HG03575 (cell line): Measurements from ENCODE around the gene ETS1.

ENCODE experiments used
- ATAC-seq: cut with Tn5 transposase; IDR thresholded peaks from one replicate; pipeline ENCODE4 v1.9.1; 2021; ENCODE audit not compliant: unreplicated experiment, insufficient number of reproducible peaks, low FRiP score; ENCODE audit errors: extremely low read depth

The ETS1 gene

DNA sequence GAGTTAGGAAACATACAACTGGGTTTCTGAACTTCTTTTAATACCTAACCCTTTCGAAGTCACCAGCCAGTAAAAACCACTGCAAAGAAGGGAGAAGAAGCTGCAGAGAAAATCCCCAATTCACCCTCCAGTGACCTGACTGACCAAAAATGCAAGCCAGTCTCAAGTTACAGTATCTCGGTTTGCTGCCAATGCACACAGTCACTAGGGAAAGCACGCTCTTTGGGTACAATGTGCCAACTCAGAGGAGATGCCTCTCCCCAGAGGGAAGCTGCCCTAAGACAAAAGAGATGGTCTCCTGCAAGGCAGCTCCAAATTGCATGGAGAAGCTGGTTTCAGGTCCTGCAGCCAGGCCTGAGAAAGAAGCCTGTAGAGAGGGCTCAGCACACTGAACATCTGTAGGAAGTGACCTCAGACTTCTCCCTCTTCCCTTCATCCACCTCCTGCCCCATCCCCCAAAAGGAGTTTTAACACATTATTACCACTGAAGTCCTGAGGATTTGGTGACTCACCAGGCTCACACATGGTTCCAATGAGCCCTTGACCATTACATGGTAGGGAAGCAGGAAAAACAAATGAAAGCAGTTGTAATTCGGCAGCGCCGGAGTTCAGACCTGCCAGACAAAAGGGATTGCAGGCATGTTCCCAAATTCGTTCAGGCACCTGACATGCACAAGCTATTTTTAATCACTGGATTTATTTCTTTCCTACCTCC is 90.1 kb downstream of the ETS1 start:
- peak; percentile 47 for ATAC-seq

DNA sequence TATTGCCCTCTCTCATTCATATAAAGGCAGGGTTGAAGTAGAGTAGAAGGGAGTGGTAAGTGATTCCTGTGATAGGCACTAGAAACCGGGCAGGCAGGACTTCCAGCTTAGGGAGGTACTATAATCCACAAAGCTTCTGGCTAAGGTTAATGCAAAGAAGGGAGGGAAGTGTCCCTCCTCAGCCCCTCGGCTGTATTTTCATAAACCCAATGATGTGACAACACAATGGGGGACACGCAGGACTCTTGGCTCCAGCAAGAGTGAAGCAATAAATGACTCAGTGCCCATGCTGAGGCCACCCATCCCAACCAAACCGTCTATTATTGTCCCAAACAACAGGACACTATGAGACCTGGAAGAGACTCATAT is 90.7 kb downstream of the ETS1 start:
- peak; percentile 12 for ATAC-seq

DNA sequence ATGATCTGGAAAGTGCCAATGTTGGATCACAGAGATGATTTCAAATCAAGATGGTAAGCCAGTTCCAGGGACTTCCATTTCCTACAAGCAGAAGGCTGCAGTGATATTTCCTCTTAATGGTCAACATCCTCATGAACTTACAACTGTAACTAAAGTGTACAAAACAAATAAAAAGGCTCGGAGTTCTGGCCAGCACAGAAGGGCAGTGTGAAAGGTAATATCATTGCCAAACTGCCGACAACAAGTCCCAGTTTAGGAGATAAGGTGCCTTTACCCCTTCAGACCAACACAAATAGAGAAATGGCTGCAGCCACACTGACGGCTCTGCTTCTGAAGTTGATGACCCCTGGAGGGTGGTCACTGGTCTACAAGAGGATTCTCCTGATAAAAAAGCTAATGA is 91.1 kb downstream of the ETS1 start:
- no peak for ATAC-seq

DNA sequence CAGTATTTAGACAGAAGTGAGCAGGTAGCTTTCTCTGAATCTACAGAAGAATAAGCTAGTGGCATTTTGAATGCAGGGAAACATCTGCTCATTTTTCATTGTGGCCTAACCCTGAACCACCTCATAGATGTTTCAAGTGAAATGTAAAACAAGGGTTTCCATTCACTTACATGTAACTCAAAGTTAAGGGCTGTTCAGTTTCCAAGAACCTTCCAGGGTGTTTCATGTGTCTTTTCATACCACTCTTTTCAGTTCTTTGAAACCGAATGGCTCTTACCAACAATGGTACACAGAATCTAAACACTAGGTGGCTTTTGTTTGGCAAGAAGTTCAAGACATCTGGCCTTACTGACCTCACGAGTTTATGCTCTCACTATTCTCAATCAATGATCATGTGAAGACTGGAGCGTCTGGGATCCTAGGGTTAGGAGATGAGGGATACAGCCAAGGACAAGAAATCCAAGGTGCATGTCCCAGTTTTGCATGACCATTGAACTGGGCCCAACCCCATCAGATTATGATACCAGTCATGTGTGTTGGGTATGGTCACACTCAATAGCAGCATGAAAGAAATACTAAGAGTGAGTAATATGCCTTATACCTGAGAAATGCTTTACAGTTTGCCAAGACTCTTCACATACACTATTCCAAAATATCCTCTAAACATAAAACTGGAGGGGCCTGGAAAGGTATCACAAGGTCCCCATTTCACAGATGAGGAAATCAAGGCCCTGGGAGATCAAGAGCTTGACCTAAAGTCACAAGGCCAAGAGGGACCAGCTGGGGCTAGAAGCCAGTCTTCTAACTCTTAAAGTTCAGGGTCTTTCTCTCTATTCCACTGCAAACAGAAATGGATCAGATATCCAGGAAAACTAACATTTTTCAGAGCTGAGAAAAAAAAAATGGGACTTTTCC is 92.7 kb downstream of the ETS1 start:
- ATAC-seq: no peak

DNA sequence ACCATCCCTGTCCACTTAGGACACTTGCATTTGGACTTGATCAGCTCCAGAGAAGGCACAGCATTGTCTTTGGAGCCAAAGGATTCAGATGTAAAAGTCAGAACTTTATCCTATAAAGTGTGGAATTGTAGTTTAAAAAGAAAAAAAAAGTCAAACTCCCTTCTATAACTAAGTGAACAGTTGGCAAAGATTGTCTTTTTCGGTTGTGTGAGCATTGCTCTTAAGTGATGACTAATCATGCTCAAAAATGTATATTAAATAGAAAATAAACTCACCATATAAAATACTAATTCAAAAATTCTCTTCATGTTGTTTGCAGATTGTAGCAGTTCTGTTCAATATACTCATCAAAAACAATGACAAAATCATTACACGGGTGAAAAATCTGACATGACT is 93.8 kb downstream of the ETS1 start:
- no peak for ATAC-seq

DNA sequence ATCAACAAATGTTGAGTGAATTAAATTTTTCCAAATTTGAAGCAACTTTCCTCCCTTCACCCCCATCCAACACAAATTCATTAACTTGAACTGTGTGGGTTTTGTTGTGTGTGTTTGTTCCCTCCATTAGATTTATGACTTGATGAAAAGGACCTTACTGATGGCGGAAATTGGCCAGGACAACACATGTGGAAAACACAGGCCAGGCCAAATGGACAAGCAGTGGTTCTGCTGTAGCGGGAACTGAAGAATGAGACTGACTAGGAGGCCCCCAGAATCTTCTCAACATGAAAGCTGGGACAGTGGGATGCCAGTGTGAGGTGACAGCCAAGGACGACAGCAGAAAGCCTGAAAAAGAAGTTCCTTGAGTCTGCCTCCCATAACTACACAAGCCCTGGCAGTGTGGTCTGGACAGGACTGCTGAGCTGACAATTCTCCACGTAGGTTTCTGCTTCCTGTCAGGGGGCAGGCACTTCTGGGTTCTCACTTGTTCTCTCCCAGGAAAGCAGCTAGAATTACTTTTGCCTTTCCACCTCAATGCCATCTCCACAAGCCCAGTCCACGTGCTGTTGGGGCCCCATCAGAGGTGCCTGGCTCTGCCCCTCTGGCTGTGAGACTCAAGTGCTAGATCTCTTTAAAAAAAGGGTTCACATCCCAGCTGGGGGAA is 94.3 kb downstream of the ETS1 start:
- ATAC-seq: no peak

DNA sequence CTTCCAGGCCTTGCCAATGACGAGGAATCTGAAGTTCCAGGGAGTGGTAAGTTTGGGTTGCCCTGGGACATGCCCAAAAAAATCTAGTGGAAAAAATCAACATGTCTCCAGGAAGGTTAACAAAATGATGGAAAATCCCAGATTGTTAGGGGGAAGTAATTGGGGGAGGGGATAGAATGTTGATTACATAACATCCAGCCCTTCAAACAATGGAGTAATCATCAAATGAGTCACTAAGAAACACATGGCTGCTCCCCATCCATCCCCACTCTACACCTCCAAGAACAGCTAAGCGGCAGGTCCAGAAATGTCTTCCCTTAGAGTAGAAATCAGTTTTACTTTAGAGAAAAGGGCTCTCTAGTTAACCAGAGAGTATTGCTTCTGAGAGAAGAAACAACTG is 94.9 kb downstream of the ETS1 start:
- ATAC-seq: no peak

DNA sequence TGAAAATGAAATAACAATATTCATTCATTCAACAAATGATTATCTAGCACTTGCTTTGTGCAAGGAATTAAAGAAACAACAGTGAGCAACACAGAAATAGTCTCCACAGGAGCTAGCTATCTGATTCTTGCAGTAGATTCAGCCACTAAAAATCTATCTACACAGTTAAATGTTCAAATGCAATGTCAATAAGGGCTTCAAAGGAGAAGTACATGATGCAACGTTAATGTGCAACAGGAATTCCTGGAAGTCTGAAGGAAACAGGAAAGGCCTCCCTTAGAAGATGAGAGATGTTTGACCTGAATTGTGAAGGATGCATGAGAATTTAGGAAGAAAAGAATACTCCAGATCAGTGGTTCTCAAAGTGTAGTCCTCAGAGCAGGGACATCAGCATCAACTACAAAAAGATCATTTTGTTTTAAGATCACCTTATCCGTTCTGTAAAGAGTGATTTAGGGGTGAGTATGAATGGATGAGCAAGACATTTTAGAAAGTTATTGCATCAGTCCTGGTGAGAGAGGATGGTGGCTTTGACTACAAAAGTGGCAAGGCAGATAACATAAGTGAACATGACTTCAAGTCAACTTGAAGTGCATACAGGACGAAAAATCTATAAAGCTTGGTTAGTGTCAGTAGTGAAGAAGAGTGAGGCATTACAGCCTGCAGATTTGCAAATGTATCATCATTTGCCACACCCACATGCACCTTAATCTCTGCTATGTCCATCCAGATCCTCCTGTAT is 96.0 kb downstream of the ETS1 start:
- ATAC-seq: no peak

DNA sequence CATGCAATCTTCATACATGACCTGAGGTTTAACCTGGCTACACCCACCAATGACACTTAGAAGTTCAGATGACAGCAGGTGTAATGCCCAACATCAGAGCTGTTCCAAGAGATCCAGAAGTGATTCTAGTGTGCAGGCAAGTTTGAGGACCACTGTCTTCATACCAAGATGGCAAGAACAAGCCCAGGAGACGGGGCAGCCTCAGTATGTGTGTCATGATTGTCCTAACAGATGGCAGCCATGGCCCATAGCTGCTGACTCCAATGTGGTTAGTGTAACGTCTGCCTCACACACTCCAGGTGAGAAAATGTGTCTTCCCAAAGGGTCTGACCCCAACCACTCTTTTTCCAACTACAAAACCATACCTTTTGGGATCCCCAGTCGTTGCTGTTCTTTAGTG is 97.3 kb downstream of the ETS1 start:
- no peak for ATAC-seq

DNA sequence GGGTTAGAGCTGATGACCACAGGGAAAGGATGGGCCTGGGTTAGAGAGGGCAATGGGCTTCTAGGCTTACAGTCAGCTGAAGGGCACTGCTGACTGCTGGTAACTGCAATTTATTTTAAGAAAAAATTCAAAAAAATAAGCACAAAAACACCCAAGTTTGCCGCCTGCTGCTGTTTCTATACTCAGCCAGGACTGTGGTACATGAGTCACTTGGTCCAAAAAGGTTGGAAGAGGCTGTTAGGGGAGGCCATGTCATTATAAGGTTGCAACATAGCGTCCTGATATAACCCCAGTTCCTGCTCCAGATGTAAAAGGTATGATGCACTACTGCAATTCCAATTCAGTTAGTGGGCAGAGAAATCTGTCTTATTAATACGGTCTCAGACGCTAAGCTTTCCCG is 98.9 kb downstream of the ETS1 start:
- no peak for ATAC-seq

DNA sequence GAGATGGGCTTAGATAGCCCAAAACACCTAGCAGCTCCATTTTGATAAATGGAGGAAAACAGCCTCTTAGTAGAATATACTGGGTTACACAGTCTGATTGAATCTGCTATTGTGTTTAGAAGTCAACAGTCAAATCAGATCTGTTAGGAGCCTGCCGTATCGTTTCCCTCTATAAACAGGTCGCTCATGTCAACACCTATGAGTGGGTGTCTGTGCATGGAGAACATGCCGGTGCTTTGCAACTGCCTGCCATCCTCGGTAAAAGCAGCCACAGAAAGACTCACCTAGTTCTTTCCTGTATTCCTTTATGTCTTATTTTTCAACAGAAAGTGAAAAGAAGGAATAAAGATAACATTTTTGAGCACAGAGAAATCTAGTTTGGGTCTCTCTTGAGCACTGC is 99.4 kb downstream of the ETS1 start:
- no peak for ATAC-seq

DNA sequence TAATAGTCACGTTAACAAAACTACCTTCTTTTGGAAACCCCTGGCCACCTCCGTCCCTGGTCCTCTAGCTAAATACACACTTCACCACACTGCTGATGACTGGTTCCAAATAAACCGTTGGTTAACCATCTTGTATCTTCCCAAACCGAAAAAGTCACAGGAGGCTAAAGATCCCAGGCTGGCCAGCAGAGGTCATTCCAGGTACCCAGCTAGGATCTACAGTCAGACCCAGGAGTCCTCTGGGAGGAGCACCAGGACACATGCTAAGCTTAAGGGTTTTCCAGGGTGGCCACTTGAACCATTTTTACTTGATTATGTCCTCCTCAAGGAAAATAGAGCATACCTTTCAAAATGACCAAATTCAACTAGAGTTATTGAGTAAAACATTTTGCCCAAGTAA is 103.2 kb downstream of the ETS1 start:
- no peak for ATAC-seq

DNA sequence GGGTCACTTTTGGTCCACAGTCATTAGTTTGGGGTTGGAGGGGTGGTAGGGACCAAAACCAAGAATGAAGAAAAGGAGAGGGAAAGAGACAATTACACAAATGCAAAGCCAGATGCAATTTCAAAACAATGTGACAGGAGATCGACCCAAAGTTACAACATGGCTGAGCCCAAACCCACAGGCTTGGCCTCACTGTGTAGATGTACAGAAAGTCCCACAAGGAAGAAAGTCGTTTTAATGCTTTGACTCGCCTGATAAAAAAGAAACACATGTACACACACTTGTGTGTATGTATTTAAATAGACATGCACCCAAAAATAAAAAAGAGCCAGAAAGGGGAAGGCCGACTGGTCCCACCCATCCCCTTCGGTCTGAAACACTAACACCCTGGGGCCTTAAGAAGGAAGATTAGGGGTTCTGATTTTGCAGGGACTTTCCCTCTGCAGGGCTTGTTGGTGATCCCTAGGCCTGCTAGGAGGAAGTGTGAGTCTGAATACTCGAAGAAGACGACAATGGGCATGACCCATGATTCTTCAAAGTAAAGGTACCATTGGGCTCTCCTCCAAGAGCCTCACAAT is 104.1 kb downstream of the ETS1 start:
- peak; percentile 70 for ATAC-seq

DNA sequence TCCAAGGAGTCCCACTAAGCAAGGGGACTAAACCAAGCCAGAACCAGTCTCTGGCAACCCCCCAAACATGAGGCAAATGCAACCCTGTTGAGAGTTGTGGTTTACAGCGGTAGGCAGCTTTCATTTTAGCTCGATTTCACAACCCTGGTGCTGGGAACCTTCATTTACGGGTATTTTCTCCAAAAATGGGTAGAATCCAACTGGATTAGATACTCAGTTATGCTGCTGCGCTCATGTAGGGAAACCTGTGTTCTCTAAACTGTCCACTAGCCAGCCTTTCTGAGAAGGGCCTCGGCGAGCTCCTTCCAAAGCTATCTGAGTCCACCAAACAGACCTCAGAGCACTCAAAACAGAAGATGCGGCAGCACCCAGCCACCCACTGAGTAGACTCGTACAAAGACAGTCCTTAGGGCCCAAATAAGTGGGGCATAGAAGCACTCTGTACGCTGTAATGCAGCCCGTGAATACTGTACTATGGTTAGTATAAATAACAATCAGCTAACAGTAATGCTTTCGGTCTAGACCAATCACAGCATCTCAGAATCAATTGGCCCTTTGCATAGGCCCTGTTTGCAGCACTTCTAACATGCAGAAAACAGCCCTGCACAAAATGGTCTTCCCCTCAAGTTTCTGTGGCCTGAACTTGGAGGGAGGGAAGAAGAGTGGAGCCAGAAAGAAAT is 104.7 kb downstream of the ETS1 start:
- peak; percentile 38 for ATAC-seq

DNA sequence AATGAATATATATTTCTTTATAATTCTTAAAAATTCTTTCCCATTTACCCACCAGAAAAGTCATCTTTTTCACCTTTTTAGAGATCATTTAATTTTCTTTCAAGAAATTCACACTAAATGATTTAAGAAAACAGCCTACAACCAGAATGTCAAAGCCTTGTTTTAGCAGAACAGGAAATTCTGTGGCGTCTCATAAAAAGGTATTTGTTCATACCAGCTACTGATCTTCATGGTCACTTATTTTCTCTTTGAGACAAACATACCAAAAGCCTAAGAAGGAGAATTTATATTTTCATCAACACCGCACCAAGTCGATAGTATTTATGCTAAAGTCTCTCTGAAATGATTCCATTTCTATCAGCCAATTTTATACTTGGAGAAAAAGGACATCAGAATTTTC is 105.3 kb downstream of the ETS1 start:
- no peak for ATAC-seq

DNA sequence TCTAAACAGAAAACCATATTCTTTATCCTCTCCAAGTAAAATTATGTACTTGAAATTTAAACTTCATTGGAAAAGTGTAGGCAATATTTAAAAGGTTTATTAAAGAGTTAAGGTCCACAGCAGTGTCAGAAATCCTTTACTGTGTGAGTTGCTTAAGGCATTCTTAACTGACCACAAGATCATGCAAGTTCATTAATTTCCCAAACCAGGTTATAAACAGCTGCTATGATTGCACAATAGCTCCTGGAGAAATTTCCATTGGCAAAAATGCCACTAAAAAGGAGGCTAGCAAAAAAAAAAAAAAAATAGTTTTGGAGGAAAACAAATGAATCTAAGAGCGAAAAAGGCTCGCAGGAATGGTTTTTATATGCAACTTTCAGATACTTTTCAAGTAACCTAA is 106.2 kb downstream of the ETS1 start:
- ATAC-seq: no peak

DNA sequence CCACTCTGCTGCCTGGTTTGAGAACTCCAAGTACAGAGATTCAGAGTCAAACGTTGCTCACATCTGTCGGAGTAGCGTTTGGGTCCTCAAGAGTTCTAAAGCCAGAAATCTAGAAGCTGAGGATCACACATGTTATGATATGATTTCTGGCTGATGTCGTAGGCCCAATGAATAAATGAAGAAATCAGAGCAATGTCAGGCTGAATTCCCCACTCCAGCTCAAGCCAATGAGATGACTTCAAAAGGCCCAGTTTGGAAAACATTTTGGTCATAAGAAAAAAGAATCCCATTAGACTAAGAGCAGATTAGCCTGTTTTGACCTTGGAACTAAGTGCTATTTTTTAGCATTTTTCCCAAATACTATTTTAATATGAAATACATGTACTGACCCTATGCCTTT is 106.7 kb downstream of the ETS1 start:
- ATAC-seq: no peak

DNA sequence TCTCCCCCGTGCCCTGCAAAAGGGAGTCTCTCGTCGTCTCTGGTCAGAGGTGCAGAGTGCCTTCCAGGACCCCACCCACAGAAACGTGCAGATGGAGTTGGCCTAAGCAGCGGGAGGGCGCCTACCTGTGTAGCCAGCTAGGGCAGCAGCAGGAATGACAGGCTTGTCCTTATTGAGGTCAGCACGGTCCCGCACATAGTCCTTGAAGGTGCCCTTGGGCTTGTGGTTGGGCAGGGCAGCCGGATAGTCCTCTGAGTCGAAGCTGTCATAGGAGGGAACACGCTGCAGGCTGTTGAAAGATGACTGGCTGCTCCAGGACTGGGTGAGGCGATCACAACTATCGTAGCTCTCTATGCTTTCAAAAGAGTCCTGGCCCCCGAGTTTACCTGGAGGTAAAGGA is 107.3 kb downstream of the ETS1 start:
- ATAC-seq: no peak

DNA sequence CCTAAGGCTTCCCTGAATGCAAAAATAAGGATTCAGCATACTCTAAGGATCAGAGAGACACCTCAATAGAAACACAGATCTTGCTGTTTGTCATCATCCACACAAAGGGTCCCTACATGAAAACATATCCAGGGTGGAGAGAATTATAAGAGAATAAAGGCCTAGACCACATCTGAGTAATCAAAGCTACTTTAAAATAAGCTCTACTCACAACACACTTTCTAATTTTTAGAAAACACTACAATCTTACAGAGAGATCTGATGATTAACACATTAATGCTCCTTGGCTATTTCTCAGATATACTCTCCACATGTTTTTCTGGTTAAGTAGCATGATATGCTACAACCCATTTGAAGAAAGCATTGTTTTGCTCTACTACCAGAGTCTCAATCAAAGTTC is 108.2 kb downstream of the ETS1 start:
- no peak for ATAC-seq
